ENCODE results near the gene NFE2L2. TPM values are rescaled to one million over a fixed set of nuclear protein-coding genes. Genes with fewer than 3 reads are reported as not detected.

The NFE2L2 gene
- total and polyA plus RNA-seq, 2 donors (not counting 3 experiments of a cell fraction or from before 2014, with no cell fraction given) = 57.1 to 66.2 TPM

GRCh38 chr2:177251165-177251542 is 13.4 kb downstream of the NFE2L2 start:
- CTCF ChIA-PET = interaction anchor here (2.4 kb wide), 1 partner anchor 12 kb away, joined by 9 read pairs; no protein-coding TSS in a partner anchor
- Histone ChIP-seq H3K9ac (replicated peaks; ENCODE audit: extremely low read depth, insufficient read depth, low read length) (peak overlapping the region; percentile 5), H3K4me2 (ENCODE audit: insufficient read depth, low read length) (no peak overlapping the region), H3K4me1 (ENCODE audit: control insufficient read depth, extremely low read depth, insufficient read depth, low read length) (peaks cover 54% of the 10 kb centered on the region), H3K79me2 (ENCODE audit: control insufficient read depth, insufficient read depth, low read length) (peaks cover 99% of the 10 kb centered on the region), H3K36me3 (ENCODE audit: control insufficient read depth in 2 of 2, extremely low read depth in 1 of 2, insufficient read depth in 2 of 2, low read length in 2 of 2) (no peaks in the 10 kb centered on the region), H3K27ac (ENCODE audit: insufficient read depth, low read depth, low read length) (peak overlapping the region; percentile 35), H3K9me1 (replicated peaks; ENCODE audit: control insufficient read depth, extremely low read depth, insufficient read depth, low read length) (no peaks in the 10 kb centered on the region), H4K20me1 (replicated peaks; ENCODE audit: control insufficient read depth, extremely low read depth, insufficient read depth, low read length) (peaks cover 2% of the 10 kb centered on the region), H3K27me3 (ENCODE audit: control insufficient read depth in 2 of 2, insufficient read depth in 2 of 2, low read length in 2 of 2) (no peaks in the 10 kb centered on the region), H2AFZ (ENCODE audit: low read depth, low read length) (no peak overlapping the region), H3K9me3 (replicated peaks; ENCODE audit: control insufficient read depth, insufficient read depth, low read length) (no peaks in the 10 kb centered on the region), H3K4me3 (replicated peaks in 1 of 3; ENCODE audit: insufficient read depth in 1 of 3, low read depth in 1 of 3, low read length in 3 of 3) (no peak overlapping the region)
- TF ChIP-seq POLR2AphosphoS5 (IDR thresholded peaks at IDR 0.05; ENCODE audit: insufficient read depth, low read depth, low read length) (no peak), CTCF (IDR thresholded peaks at IDR 0.05; ENCODE audit: extremely low read depth in 1 of 2, insufficient read depth in 1 of 2, low read depth in 1 of 2, low read length in 2 of 2) (no peak), JUN (IDR thresholded peaks at IDR 0.05; ENCODE audit: borderline replicate concordance, insufficient read depth, insufficient read length, low read depth) (no peak), POLR2A (IDR thresholded peaks at IDR 0.05; ENCODE audit: low read depth, low read length) (no peak), FOS (IDR thresholded peaks at IDR 0.05; ENCODE audit: borderline replicate concordance, insufficient read depth, low read length) (no peak), MAX (IDR thresholded peaks at IDR 0.05; ENCODE audit: insufficient read depth, insufficient read length) (no peak), EZH2 (IDR thresholded peaks at IDR 0.05; ENCODE audit: borderline replicate concordance, low read depth, low read length, severe bottlenecking) (no peak), MYC (IDR thresholded peaks at IDR 0.05; ENCODE audit: low read depth, low read length) (no peak), GATA2 (IDR thresholded peaks at IDR 0.05; ENCODE audit: insufficient read depth, insufficient read length, low read depth, low read length) (no peak)
- no TSS peak for BruUV-seq (replicated peaks)
- dilution Hi-C loops (cut with MboI; ENCODE audit: extremely low pct_ligation_motif_present, low sequenced_read_pairs) (loop anchor here (10.0 kb wide), 1 partner anchor 86 kb away; no protein-coding TSS in a partner anchor), intact Hi-C loops (cut with micrococcal nuclease) (no loop called here)
- FAIRE-seq (no peak), DNase-seq (ENCODE audit: low read depth, low spot score) (no peak)
- POLR2A ChIA-PET = interaction anchor here (0.7 kb wide), 1 partner anchor 26 kb away, joined by 5 read pairs; no protein-coding TSS in a partner anchor
